Measurements from ENCODE around the gene GOLGA6L2.

GRCh38 chr15:23438816-23439466 lies 8.1 kb downstream of the GOLGA6L2 start:
- TF ChIP-seq CTCF (IDR thresholded peaks at IDR 0.05; ENCODE audit: low read length) (no peak), EZH2 (IDR thresholded peaks at IDR 0.05; ENCODE audit: borderline replicate concordance, low read length) (no peak)

All from OCI-LY1 (cell line).